ENCODE measurements around the gene ADGRG2.

DNA sequence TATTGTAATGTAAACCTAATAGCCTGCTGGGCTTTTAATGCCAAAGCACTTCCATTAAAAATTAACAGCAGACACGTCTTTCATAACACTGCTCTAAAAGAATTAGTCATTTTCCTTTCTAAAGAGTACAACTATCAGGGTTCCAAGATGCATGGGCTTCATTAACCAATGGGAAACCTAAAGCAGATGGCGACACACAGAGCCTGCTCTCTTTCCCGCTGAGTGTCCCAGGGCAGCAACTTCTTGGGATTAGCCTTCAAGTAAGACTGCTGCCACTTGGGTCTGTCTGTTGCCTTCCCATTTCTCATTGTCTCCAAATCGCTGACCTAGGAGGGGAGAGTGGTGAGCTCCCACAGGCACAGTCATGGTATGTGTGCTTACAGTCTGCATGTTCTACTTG lies 124.4 kb downstream of the ADGRG2 start:
- TF ChIP-seq, protein P1, sequence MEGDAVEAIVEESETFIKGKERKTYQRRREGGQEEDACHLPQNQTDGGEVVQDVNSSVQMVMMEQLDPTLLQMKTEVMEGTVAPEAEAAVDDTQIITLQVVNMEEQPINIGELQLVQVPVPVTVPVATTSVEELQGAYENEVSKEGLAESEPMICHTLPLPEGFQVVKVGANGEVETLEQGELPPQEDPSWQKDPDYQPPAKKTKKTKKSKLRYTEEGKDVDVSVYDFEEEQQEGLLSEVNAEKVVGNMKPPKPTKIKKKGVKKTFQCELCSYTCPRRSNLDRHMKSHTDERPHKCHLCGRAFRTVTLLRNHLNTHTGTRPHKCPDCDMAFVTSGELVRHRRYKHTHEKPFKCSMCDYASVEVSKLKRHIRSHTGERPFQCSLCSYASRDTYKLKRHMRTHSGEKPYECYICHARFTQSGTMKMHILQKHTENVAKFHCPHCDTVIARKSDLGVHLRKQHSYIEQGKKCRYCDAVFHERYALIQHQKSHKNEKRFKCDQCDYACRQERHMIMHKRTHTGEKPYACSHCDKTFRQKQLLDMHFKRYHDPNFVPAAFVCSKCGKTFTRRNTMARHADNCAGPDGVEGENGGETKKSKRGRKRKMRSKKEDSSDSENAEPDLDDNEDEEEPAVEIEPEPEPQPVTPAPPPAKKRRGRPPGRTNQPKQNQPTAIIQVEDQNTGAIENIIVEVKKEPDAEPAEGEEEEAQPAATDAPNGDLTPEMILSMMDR (tag by site-specific recombination; IDR thresholded peaks at IDR 0.05) = no peak
- TF ChIP-seq, protein P2, sequence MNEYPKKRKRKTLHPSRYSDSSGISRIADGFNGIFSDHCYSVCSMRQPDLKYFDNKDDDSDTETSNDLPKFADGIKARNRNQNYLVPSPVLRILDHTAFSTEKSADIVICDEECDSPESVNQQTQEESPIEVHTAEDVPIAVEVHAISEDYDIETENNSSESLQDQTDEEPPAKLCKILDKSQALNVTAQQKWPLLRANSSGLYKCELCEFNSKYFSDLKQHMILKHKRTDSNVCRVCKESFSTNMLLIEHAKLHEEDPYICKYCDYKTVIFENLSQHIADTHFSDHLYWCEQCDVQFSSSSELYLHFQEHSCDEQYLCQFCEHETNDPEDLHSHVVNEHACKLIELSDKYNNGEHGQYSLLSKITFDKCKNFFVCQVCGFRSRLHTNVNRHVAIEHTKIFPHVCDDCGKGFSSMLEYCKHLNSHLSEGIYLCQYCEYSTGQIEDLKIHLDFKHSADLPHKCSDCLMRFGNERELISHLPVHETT (tag by site-specific recombination; IDR thresholded peaks at IDR 0.05) = no peak

All from HEK293 (cell line).